ENCODE measurements around the gene PSMB1.

- TF ChIP-seq EP300 (IDR thresholded peaks at IDR 0.05), result no peak
- no peak for TF ChIP-seq CTCF (IDR thresholded peaks at IDR 0.05)
- TF ChIP-seq POLR2AphosphoS5 (IDR thresholded peaks at IDR 0.05), result no peak
- no peak for TF ChIP-seq POLR2A (IDR thresholded peaks at IDR 0.05)
Observed at GRCh38 chr6:170485159-170485558, 67.9 kb downstream of the PSMB1 start.
